Measurements from ENCODE around the gene CDC42EP5. TPM values are rescaled to one million over a fixed set of nuclear protein-coding genes. Genes with fewer than 3 reads are reported as not detected.

Gene CDC42EP5
- total RNA-seq, 2 experiments from 2014 or later, result not detected

DNA sequence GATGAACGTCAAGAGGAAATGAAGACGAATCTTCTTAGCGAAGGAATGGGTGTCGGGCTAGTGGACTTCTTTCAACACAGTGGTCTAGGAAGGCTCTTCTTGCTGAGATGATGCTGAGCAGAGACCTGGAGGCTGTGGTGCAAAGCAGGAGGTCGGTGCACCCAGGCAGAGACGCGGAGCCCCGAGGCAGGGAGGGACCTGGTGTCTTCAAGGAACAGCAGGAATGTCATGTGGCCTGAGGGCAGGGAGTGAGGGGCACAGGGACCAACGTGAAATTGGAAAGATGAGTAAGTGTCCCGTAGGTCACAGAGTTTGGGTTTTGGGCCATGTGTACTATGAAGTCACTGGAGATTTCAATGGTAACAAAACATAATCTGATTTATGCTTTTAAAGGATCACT lies 11.4 kb upstream of the CDC42EP5 start:
- ChIA-PET CTCF (ENCODE audit: unreplicated experiment) (no interaction called here), POLR2A (no interaction called here)
- Histone ChIP-seq H3K4me1 (ENCODE audit: insufficient read depth, low read length, poor library complexity, severe bottlenecking) (no peaks in the 10 kb centered on the region), H3K36me3 (ENCODE audit: insufficient read depth, low read length) (no peaks in the 10 kb centered on the region), H3K9me3 (ENCODE audit: low read length) (no peaks in the 10 kb centered on the region), H3K9me2 (ENCODE audit: insufficient read depth, low read length) (no peaks in the 10 kb centered on the region), H3K79me2 (ENCODE audit: insufficient read depth, low read depth, low read length) (no peaks in the 10 kb centered on the region), H4K20me1 (ENCODE audit: insufficient read depth, low read length) (no peaks in the 10 kb centered on the region; the same call in 1 of the 2 replicates), H3K4me3 (ENCODE audit: low read depth, low read length, poor library complexity, severe bottlenecking) (no peak overlapping the region), H2AFZ (ENCODE audit: low read length) (no peak overlapping the region), H3K27ac (ENCODE audit: low read depth, low read length, poor library complexity, severe bottlenecking) (no peak overlapping the region), H3K4me2 (ENCODE audit: low read length) (no peak overlapping the region)
- no TSS peak for BruUV-seq (replicated peaks)
- intact Hi-C loops (cut with micrococcal nuclease; ENCODE audit: unreplicated experiment), result no loop called here
- no peak for TF ChIP-seq EZH2phosphoT487 (IDR thresholded peaks at IDR 0.05; ENCODE audit: borderline replicate concordance, low read depth, low read length)
- TF ChIP-seq, protein P1, sequence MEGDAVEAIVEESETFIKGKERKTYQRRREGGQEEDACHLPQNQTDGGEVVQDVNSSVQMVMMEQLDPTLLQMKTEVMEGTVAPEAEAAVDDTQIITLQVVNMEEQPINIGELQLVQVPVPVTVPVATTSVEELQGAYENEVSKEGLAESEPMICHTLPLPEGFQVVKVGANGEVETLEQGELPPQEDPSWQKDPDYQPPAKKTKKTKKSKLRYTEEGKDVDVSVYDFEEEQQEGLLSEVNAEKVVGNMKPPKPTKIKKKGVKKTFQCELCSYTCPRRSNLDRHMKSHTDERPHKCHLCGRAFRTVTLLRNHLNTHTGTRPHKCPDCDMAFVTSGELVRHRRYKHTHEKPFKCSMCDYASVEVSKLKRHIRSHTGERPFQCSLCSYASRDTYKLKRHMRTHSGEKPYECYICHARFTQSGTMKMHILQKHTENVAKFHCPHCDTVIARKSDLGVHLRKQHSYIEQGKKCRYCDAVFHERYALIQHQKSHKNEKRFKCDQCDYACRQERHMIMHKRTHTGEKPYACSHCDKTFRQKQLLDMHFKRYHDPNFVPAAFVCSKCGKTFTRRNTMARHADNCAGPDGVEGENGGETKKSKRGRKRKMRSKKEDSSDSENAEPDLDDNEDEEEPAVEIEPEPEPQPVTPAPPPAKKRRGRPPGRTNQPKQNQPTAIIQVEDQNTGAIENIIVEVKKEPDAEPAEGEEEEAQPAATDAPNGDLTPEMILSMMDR (conservative IDR thresholded peaks at IDR 0.05; ENCODE audit: low read length), result no peak
- no peak for DNase-seq (ENCODE audit: low spot score)

DNA sequence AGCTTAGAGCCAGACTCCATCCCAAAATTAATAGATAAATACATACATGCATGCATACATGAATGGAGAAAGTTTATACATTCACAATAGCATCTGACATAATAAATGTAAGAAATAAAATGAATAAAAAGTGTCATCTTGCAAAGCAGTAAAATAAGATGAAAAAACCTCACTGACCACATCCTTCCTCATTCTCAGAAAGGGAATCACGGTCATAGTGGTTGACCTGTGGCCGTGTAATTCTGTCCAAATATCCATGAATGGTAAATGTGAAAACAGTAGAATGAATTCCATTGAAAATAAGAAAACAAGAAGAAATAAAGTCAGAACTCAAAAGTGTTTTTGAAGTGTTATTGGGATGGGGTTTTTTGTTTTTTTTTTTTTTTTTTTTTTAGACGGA lies 9.8 kb upstream of the CDC42EP5 start:
- CTCF ChIA-PET (ENCODE audit: unreplicated experiment), result no interaction called here
- no TSS peak for BruUV-seq (replicated peaks)
- Histone ChIP-seq H3K9me2 (ENCODE audit: insufficient read depth, low read length) (no peaks in the 10 kb centered on the region), H3K9me3 (ENCODE audit: low read length) (no peaks in the 10 kb centered on the region), H3K4me3 (ENCODE audit: low read depth, low read length, poor library complexity, severe bottlenecking) (no peak overlapping the region), H3K79me2 (ENCODE audit: insufficient read depth, low read depth, low read length) (no peaks in the 10 kb centered on the region), H3K27ac (ENCODE audit: low read depth, low read length, poor library complexity, severe bottlenecking) (no peak overlapping the region), H3K4me2 (ENCODE audit: low read length) (no peak overlapping the region), H3K36me3 (ENCODE audit: insufficient read depth, low read length) (no peaks in the 10 kb centered on the region), H3K4me1 (ENCODE audit: insufficient read depth, low read length, poor library complexity, severe bottlenecking) (no peaks in the 10 kb centered on the region), H2AFZ (ENCODE audit: low read length) (no peak overlapping the region), H4K20me1 (ENCODE audit: insufficient read depth, low read length) (no peaks in the 10 kb centered on the region; the same call in 1 of the 2 replicates)
- intact Hi-C loops (cut with micrococcal nuclease; ENCODE audit: unreplicated experiment), result no loop called here
- POLR2A ChIA-PET, result no interaction called here
- no peak for TF ChIP-seq EZH2phosphoT487 (IDR thresholded peaks at IDR 0.05; ENCODE audit: borderline replicate concordance, low read depth, low read length)
- TF ChIP-seq, protein P1 (conservative IDR thresholded peaks at IDR 0.05; ENCODE audit: low read length), result no peak
- no peak for DNase-seq (ENCODE audit: low spot score)

DNA sequence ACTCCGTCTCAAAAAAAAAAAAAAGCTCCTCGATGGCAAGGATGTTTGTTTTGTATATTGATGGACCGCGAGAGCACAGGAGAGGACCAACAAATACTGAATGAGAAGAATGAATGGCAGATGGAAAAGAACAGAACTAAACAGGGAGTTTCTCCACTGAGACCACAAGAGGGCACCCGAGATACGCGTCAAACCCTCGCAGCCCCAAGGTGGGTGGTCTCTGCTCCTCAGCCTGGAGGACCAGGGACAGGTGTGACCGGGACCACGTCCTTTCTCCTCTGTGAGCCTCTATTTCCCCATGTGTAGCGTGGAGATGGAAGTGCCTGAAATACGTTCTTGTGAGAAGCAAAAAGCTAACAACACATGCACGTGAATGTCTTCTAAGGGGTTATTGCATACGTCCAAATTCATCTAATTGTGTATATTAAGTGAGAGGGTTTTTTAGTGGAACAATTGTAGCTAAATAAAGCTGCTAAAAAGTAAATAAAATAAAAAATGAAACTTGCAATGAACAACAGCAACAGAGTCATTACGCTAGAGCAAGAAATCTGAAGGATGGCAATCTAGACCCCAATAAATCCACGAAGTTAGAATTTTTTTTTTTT lies 8.3 kb upstream of the CDC42EP5 start:
- peak; percentile 61 for DNase-seq (ENCODE audit: low spot score)
- Histone ChIP-seq H4K20me1 (ENCODE audit: insufficient read depth, low read length) (no peaks in the 10 kb centered on the region; the same call in 1 of the 2 replicates), H3K9me3 (ENCODE audit: low read length) (no peaks in the 10 kb centered on the region), H3K79me2 (ENCODE audit: insufficient read depth, low read depth, low read length) (no peaks in the 10 kb centered on the region), H3K4me2 (ENCODE audit: low read length) (no peak overlapping the region), H3K4me3 (ENCODE audit: low read depth, low read length, poor library complexity, severe bottlenecking) (no peak overlapping the region), H3K36me3 (ENCODE audit: insufficient read depth, low read length) (no peaks in the 10 kb centered on the region), H3K9me2 (ENCODE audit: insufficient read depth, low read length) (no peaks in the 10 kb centered on the region), H2AFZ (ENCODE audit: low read length) (no peak overlapping the region), H3K4me1 (ENCODE audit: insufficient read depth, low read length, poor library complexity, severe bottlenecking) (no peaks in the 10 kb centered on the region), H3K27ac (ENCODE audit: low read depth, low read length, poor library complexity, severe bottlenecking) (no peak overlapping the region)
- ChIA-PET CTCF (ENCODE audit: unreplicated experiment) (interaction anchor here (0.7 kb wide), 1 partner anchor 725 kb away, joined by 6 read pairs; no protein-coding TSS in a partner anchor), POLR2A (interaction anchor here (0.7 kb wide), 1 partner anchor 33 kb away, joined by 11 read pairs; no protein-coding TSS in a partner anchor)
- BruUV-seq (replicated peaks), result no TSS peak
- intact Hi-C loops (cut with micrococcal nuclease; ENCODE audit: unreplicated experiment), result loop anchor here (1.0 kb wide), 1 partner anchor 195 kb away; no protein-coding TSS in a partner anchor
- no peak for TF ChIP-seq EZH2phosphoT487 (IDR thresholded peaks at IDR 0.05; ENCODE audit: borderline replicate concordance, low read depth, low read length)
- TF ChIP-seq, protein P1 (conservative IDR thresholded peaks at IDR 0.05; ENCODE audit: low read length), result peak; percentile 86

Data from OCI-LY7 (cell line).